PC-3 (cell line): Measurements from ENCODE around the gene GRPEL2. TPM values are rescaled to one million over a fixed set of nuclear protein-coding genes. Genes with fewer than 3 reads are reported as not detected.

Source experiments
- ATAC-seq: fragments of 200-7000 bp; cut with Tn5 transposase; 2 replicates; pipeline ENCODE4 v1.9.1; 2020; ENCODE audit warnings: mild to moderate bottlenecking, moderate library complexity
- BruUV-seq: library from RNA; stranded (reverse); fragments of 400-500 nt; replicated peaks from 2 replicates; lab custom pipeline; 2021; lab: Mats Ljungman, UMichigan
- CTCF ChIA-PET: fragments of 300-600 bp; sonication (Branson Sonifier 250); formaldehyde crosslinking; loops from one replicate; lab custom pipeline; 2022; ENCODE audit warnings: antibody characterized with exemption; lab: Charles Lee
- POLR2A ChIA-PET: fragments of 300-600 bp; sonication (Branson Sonifier 250); formaldehyde crosslinking; loops from one replicate; lab custom pipeline; 2022; ENCODE audit warnings: antibody characterized with exemption; ENCODE audit not compliant: unreplicated experiment; lab: Charles Lee
- DNase-seq: peaks from one replicate; pipeline ENCODE4 v3.0.0-alpha.2; 2015
- H2AFZ ChIP-seq: fragments of 300-600 bp; sonication (generic); 2 replicates; pipeline ENCODE4 v1.6.0; 2016; ENCODE audit warnings: antibody characterized with exemption, low read length
- H3F3A ChIP-seq: fragments of 300-600 bp; sonication (generic); one replicate; pipeline ENCODE4 v1.6.0; 2017; ENCODE audit warnings: antibody characterized with exemption, low read length, control low read depth, mild to moderate bottlenecking; ENCODE audit not compliant: unreplicated experiment
- H3K27ac ChIP-seq: fragments of 300-600 bp; sonication (generic); 2 replicates; pipeline ENCODE4 v1.5.1; 2016; ENCODE audit warnings: mild to moderate bottlenecking, low read length
- H3K27me3 ChIP-seq: fragments of 300-600 bp; sonication (generic); 2 replicates; pipeline ENCODE4 v1.6.1; 2016; ENCODE audit warnings: low read length, mixed read lengths
- H3K36me3 ChIP-seq: fragments of 300-600 bp; sonication (generic); 2 replicates; pipeline ENCODE4 v1.6.1; 2016; ENCODE audit warnings: low read depth, mixed run types, low read length, mixed read lengths
- H3K4me1 ChIP-seq: fragments of 300-600 bp; sonication (generic); 2 replicates; pipeline ENCODE4 v1.5.1; 2016; ENCODE audit warnings: low read length; ENCODE audit not compliant: insufficient read depth
- H3K4me2 ChIP-seq: fragments of 300-600 bp; sonication (generic); 2 replicates; pipeline ENCODE4 v1.6.0; 2016; ENCODE audit warnings: low read length
- H3K4me3 ChIP-seq: fragments of 300-600 bp; sonication (generic); 2 replicates; pipeline ENCODE4 v1.5.1; 2016; ENCODE audit warnings: mild to moderate bottlenecking, low read length, mixed read lengths
- H3K79me2 ChIP-seq: fragments of 300-600 bp; sonication (generic); 2 replicates; pipeline ENCODE4 v1.6.1; 2017; ENCODE audit warnings: low read length, mixed read lengths
- H3K9ac ChIP-seq: fragments of 300-600 bp; sonication (generic); 2 replicates; pipeline ENCODE4 v1.6.0; 2016; ENCODE audit warnings: mild to moderate bottlenecking, low read length
- H3K9me2 ChIP-seq: fragments of 300-600 bp; sonication (generic); replicated peaks from 2 replicates; pipeline ENCODE4 v1.6.1; 2016; ENCODE audit warnings: mixed run types, low read length, mixed read lengths
- H3K9me3 ChIP-seq: fragments of 300-600 bp; sonication (generic); 2 replicates; pipeline ENCODE4 v1.6.1; 2016; ENCODE audit warnings: low read length, mixed read lengths
- H4K20me1 ChIP-seq: fragments of 300-600 bp; sonication (generic); 2 replicates; pipeline ENCODE4 v1.6.1; 2016; ENCODE audit warnings: low read length, mixed read lengths
- EZH2 ChIP-seq: fragments of 300-600 bp; sonication (generic); IDR thresholded peaks from one replicate; pipeline ENCODE4 v1.6.1; 2017; ENCODE audit warnings: antibody characterized with exemption, mild to moderate bottlenecking, low read length; ENCODE audit not compliant: unreplicated experiment
- EZH2phosphoT487 ChIP-seq: fragments of 300-600 bp; sonication (generic); IDR thresholded peaks from 2 replicates; pipeline ENCODE4 v1.6.1; 2018; ENCODE audit warnings: mild to moderate bottlenecking, antibody characterized with exemption, low read length, borderline replicate concordance
- intact Hi-C: fragments of 100-400 bp; cut with micrococcal nuclease; formaldehyde crosslinking; loops from 2 replicates; pipeline ENCODE4 v1.9.0; 2023
- total RNA-seq: library from RNA; depleted of rRNA; stranded (reverse); fragments of >200 nt; gene quantifications from 2 replicates; pipeline ENCODE4 v1.2.3, GENCODE V29; 2014
- TF ChIP-seq, protein P1 (sequence below): fragments of 300-600 bp; sonication (generic); conservative IDR thresholded peaks from 2 replicates; pipeline ENCODE4 v1.5.1; 2017; ENCODE audit warnings: antibody characterized with exemption, low read depth, mild to moderate bottlenecking, low read length

GRPEL2 gene
- total RNA-seq, 1 experiment from 2014 or later, result 43.8 TPM

DNA sequence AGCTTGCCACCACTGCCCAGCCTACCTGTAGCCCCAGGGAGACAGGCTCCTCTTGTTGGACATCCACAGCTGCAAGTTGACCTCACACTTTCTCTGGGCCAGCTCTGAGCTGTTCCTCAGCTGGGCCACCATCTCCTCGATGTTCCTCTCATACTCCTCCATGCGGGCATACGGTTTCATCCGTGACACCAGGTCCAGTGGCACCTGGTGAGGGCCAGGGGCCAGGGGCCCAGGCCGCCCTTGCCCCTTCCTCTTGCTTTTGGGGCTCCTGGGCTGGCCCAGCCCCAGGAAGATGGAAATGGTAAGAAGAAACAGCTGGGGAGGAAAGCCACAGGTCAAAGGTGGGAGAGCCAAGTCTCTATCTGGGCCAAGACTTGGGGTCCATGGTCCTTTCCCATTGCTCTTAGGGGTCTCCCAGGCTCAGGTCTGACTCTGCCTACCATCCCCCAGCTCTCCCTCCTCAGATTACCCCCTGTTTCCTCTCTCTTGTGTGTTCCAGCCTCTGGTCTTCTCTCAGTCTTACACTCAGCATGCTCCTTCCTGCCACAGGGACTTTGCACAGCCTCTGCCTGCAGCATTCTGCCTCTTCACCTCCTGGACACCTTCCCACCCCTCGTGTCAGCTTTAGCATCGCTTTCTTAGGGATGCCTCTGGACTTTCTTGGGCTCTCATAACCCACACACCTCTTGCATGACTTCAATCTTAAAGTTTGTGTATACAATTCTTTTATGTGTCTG, 31.6 kb downstream of the GRPEL2 start:
- ChIA-PET POLR2A (no interaction called here), CTCF (no interaction called here)
- H3K36me3 ChIP-seq, result no peaks in the 10 kb centered on the region
- H3K4me1 ChIP-seq, result no peaks in the 10 kb centered on the region
- H3K27ac ChIP-seq, result no peak overlapping the region
- no peaks in the 10 kb centered on the region for H3K9me3 ChIP-seq
- ATAC-seq (no peak), DNase-seq (no peak)
- TF ChIP-seq, protein P1, sequence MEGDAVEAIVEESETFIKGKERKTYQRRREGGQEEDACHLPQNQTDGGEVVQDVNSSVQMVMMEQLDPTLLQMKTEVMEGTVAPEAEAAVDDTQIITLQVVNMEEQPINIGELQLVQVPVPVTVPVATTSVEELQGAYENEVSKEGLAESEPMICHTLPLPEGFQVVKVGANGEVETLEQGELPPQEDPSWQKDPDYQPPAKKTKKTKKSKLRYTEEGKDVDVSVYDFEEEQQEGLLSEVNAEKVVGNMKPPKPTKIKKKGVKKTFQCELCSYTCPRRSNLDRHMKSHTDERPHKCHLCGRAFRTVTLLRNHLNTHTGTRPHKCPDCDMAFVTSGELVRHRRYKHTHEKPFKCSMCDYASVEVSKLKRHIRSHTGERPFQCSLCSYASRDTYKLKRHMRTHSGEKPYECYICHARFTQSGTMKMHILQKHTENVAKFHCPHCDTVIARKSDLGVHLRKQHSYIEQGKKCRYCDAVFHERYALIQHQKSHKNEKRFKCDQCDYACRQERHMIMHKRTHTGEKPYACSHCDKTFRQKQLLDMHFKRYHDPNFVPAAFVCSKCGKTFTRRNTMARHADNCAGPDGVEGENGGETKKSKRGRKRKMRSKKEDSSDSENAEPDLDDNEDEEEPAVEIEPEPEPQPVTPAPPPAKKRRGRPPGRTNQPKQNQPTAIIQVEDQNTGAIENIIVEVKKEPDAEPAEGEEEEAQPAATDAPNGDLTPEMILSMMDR, result no peak
- TF ChIP-seq EZH2phosphoT487 (no peak), EZH2 (no peak)
- H3K4me3 ChIP-seq, result no peak overlapping the region
- intact Hi-C loops, result no loop called here
- no peaks in the 10 kb centered on the region for H3K27me3 ChIP-seq
- H4K20me1 ChIP-seq, result no peaks in the 10 kb centered on the region
- no peak overlapping the region for H3K9ac ChIP-seq
- no peak overlapping the region for H3K4me2 ChIP-seq
- H3K9me2 ChIP-seq, result no peaks in the 10 kb centered on the region
- no peak overlapping the region for H2AFZ ChIP-seq
- no peaks in the 10 kb centered on the region for H3K79me2 ChIP-seq
- BruUV-seq, result no TSS peak
- H3F3A ChIP-seq, result no peaks in the 10 kb centered on the region

DNA sequence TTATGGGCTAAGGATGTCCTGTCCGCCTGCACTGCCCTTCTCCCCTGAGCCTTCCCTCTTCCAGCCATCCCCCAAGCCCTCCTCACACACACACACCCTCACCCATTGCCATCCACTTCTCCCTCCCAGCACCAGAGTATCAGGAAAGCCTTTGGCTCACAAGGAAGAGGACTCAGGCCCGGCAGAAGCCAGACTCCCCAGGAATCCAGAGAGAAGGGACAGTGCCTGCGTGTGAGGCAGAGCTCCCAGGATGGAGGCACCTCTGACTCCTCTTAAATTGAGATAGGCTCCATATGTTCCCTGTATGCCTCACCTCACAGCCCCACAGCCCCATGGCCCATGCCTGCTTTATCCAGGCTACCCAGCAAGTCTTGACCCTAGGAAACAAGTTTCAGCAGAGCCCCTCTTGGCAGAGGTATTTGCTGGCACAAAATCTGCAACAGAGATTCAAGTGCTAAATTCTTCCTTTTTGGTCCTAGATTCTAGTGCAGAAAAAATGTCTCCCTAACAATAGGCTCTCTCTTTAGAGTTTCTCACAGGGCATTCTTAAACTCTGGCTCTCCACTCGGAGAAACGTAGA, 33.0 kb downstream of the GRPEL2 start:
- intact Hi-C loops, result no loop called here
- H4K20me1 ChIP-seq, result no peaks in the 10 kb centered on the region
- BruUV-seq, result no TSS peak

More for the DNA sequence above, 33.0 kb downstream of the GRPEL2 start:
- ATAC-seq, result no peak
- Histone ChIP-seq H3K27ac (no peak overlapping the region), H3K4me2 (no peak overlapping the region), H3K4me3 (no peak overlapping the region), H3K9me3 (no peaks in the 10 kb centered on the region), H2AFZ (no peak overlapping the region), H3F3A (no peaks in the 10 kb centered on the region), H3K9me2 (no peaks in the 10 kb centered on the region), H3K79me2 (no peaks in the 10 kb centered on the region), H3K36me3 (no peaks in the 10 kb centered on the region), H3K4me1 (no peaks in the 10 kb centered on the region), H3K27me3 (no peaks in the 10 kb centered on the region), H3K9ac (no peak overlapping the region)
- DNase-seq, result no peak
- no peak for TF ChIP-seq EZH2
- no peak for TF ChIP-seq EZH2phosphoT487
- TF ChIP-seq, protein P1, result no peak
- CTCF ChIA-PET, result no interaction called here
- POLR2A ChIA-PET, result no interaction called here
